ENCODE measurements around the gene KIN.
"Not testable (repeated sequence)": the region's sequence is repeated elsewhere in the genome, so short reads cannot be mapped to it uniquely, and the experiment has no call there.

Gene KIN

GRCh38 chr10:7782194-7782593, 5.6 kb downstream of the KIN start:
- peaks cover 13 to 45% (median 31%) of the 10 kb centered on the region in 5 donors for H3K36me3 ChIP-seq (ENCODE audit: control insufficient read depth in 5 of 5, insufficient read depth in 5 of 5, low read length in 5 of 5)

GRCh38 chr10:7776777-7777176, 11.0 kb downstream of the KIN start:
- peaks cover 0 to 8% (median 0%) of the 10 kb centered on the region in 5 donors for H3K4me1 ChIP-seq (ENCODE audit: control insufficient read depth in 5 of 5, insufficient read depth in 5 of 5, low read length in 5 of 5)
- H3K9ac ChIP-seq (ENCODE audit: low read length in 5 of 5) = no peak overlapping the region
- no peaks in the 10 kb centered on the region for H3K9me3 ChIP-seq (ENCODE audit: control insufficient read depth in 5 of 5, low read length in 5 of 5)
- no peak overlapping the region for H3K4me3 ChIP-seq (ENCODE audit: low read depth in 1 of 5, low read length in 5 of 5)
- no peak overlapping the region for H3K27ac ChIP-seq (ENCODE audit: low read depth, low read length)
- H3K27me3 ChIP-seq (ENCODE audit: control insufficient read depth in 5 of 5, insufficient read depth in 4 of 5, low read length in 5 of 5) = no peaks in the 10 kb centered on the region
- peaks cover 21 to 85% (median 54%) of the 10 kb centered on the region in 5 donors for H3K36me3 ChIP-seq (ENCODE audit: control insufficient read depth in 5 of 5, insufficient read depth in 5 of 5, low read length in 5 of 5)

More at GRCh38 chr10:7782194-7782593, 5.6 kb downstream of the KIN start:
- not testable (repeated sequence) for H3K27me3 ChIP-seq (ENCODE audit: control insufficient read depth in 5 of 5, insufficient read depth in 4 of 5, low read length in 5 of 5); H3K9me3 ChIP-seq (ENCODE audit: control insufficient read depth in 5 of 5, low read length in 5 of 5); H3K4me3 ChIP-seq (ENCODE audit: low read depth in 1 of 5, low read length in 5 of 5); H3K9ac ChIP-seq (ENCODE audit: low read length in 5 of 5); H3K27ac ChIP-seq (ENCODE audit: low read depth, low read length)
- peaks cover 0 to 15% (median 10%) of the 10 kb centered on the region in 5 donors for H3K4me1 ChIP-seq (ENCODE audit: control insufficient read depth in 5 of 5, insufficient read depth in 5 of 5, low read length in 5 of 5)

- peaks cover 0 to 8% (median 0%) of the 10 kb centered on the region in 5 donors for H3K4me1 ChIP-seq (ENCODE audit: control insufficient read depth in 5 of 5, insufficient read depth in 5 of 5, low read length in 5 of 5)
- H3K4me3 ChIP-seq (ENCODE audit: low read depth in 1 of 5, low read length in 5 of 5) = no peak overlapping the region
- no peak overlapping the region for H3K27ac ChIP-seq (ENCODE audit: low read depth, low read length)
- H3K9ac ChIP-seq (ENCODE audit: low read length in 5 of 5) = peak overlapping the region in 3 of 5 donors; percentile 1 to 35 (median 30)
- H3K27me3 ChIP-seq (ENCODE audit: control insufficient read depth in 5 of 5, insufficient read depth in 4 of 5, low read length in 5 of 5) = no peaks in the 10 kb centered on the region
- H3K9me3 ChIP-seq (ENCODE audit: control insufficient read depth in 5 of 5, low read length in 5 of 5) = no peaks in the 10 kb centered on the region
- H3K36me3 ChIP-seq (ENCODE audit: control insufficient read depth in 5 of 5, insufficient read depth in 5 of 5, low read length in 5 of 5) = peaks cover 20 to 70% (median 44%) of the 10 kb centered on the region in 5 donors
Observed at GRCh38 chr10:7773845-7774801, 13.7 kb downstream of the KIN start.

- Histone ChIP-seq H3K36me3 (ENCODE audit: control insufficient read depth in 5 of 5, insufficient read depth in 5 of 5, low read length in 5 of 5) (peaks cover 41 to 73% (median 46%) of the 10 kb centered on the region in 5 donors), H3K4me1 (ENCODE audit: control insufficient read depth in 5 of 5, insufficient read depth in 5 of 5, low read length in 5 of 5) (peaks cover 0 to 3% (median 0%) of the 10 kb centered on the region in 5 donors), H3K9me3 (ENCODE audit: control insufficient read depth in 5 of 5, low read length in 5 of 5) (no peaks in the 10 kb centered on the region), H3K27me3 (ENCODE audit: control insufficient read depth in 5 of 5, insufficient read depth in 4 of 5, low read length in 5 of 5) (no peaks in the 10 kb centered on the region), H3K27ac (ENCODE audit: low read depth, low read length) (no peak overlapping the region), H3K4me3 (ENCODE audit: low read depth in 1 of 5, low read length in 5 of 5) (no peak overlapping the region), H3K9ac (ENCODE audit: low read length in 5 of 5) (no peak overlapping the region)
Observed at GRCh38 chr10:7768417-7768816, 19.4 kb downstream of the KIN start.

- H3K36me3 ChIP-seq (ENCODE audit: control insufficient read depth in 5 of 5, insufficient read depth in 5 of 5, low read length in 5 of 5) = peaks cover 49 to 75% (median 51%) of the 10 kb centered on the region in 5 donors
Observed at GRCh38 chr10:7767209-7767608, 20.6 kb downstream of the KIN start.

GRCh38 chr10:7766241-7766640, 21.6 kb downstream of the KIN start:
- H3K4me3 ChIP-seq (ENCODE audit: low read depth in 1 of 5, low read length in 5 of 5) = no peak overlapping the region
- no peaks in the 10 kb centered on the region for H3K9me3 ChIP-seq (ENCODE audit: control insufficient read depth in 5 of 5, low read length in 5 of 5)
- no peak overlapping the region for H3K27ac ChIP-seq (ENCODE audit: low read depth, low read length)
- peaks cover 0 to 3% (median 0%) of the 10 kb centered on the region in 5 donors for H3K4me1 ChIP-seq (ENCODE audit: control insufficient read depth in 5 of 5, insufficient read depth in 5 of 5, low read length in 5 of 5)
- no peak overlapping the region for H3K9ac ChIP-seq (ENCODE audit: low read length in 5 of 5)
- H3K36me3 ChIP-seq (ENCODE audit: control insufficient read depth in 5 of 5, insufficient read depth in 5 of 5, low read length in 5 of 5) = peaks cover 53 to 76% (median 59%) of the 10 kb centered on the region in 5 donors
- no peaks in the 10 kb centered on the region for H3K27me3 ChIP-seq (ENCODE audit: control insufficient read depth in 5 of 5, insufficient read depth in 4 of 5, low read length in 5 of 5)

More at GRCh38 chr10:7767209-7767608, 20.6 kb downstream of the KIN start:
- Histone ChIP-seq H3K27me3 (ENCODE audit: control insufficient read depth in 5 of 5, insufficient read depth in 4 of 5, low read length in 5 of 5) (no peaks in the 10 kb centered on the region), H3K27ac (ENCODE audit: low read depth, low read length) (no peak overlapping the region), H3K9ac (ENCODE audit: low read length in 5 of 5) (no peak overlapping the region), H3K4me3 (ENCODE audit: low read depth in 1 of 5, low read length in 5 of 5) (no peak overlapping the region), H3K4me1 (ENCODE audit: control insufficient read depth in 5 of 5, insufficient read depth in 5 of 5, low read length in 5 of 5) (peaks cover 0 to 3% (median 0%) of the 10 kb centered on the region in 5 donors), H3K9me3 (ENCODE audit: control insufficient read depth in 5 of 5, low read length in 5 of 5) (no peaks in the 10 kb centered on the region)

- no peaks in the 10 kb centered on the region for H3K9me3 ChIP-seq (ENCODE audit: control insufficient read depth in 5 of 5, low read length in 5 of 5)
- peaks cover 0 to 3% (median 0%) of the 10 kb centered on the region in 5 donors for H3K4me1 ChIP-seq (ENCODE audit: control insufficient read depth in 5 of 5, insufficient read depth in 5 of 5, low read length in 5 of 5)
- H3K9ac ChIP-seq (ENCODE audit: low read length in 5 of 5) = peak overlapping the region in 1 of 5 donors; percentile 39
- H3K27me3 ChIP-seq (ENCODE audit: control insufficient read depth in 5 of 5, insufficient read depth in 4 of 5, low read length in 5 of 5) = no peaks in the 10 kb centered on the region
- H3K4me3 ChIP-seq (ENCODE audit: low read depth in 1 of 5, low read length in 5 of 5) = no peak overlapping the region
- H3K27ac ChIP-seq (ENCODE audit: low read depth, low read length) = no peak overlapping the region
- peaks cover 49 to 83% (median 70%) of the 10 kb centered on the region in 5 donors for H3K36me3 ChIP-seq (ENCODE audit: control insufficient read depth in 5 of 5, insufficient read depth in 5 of 5, low read length in 5 of 5)
Observed at GRCh38 chr10:7763929-7764328, 23.9 kb downstream of the KIN start.

- Histone ChIP-seq H3K36me3 (ENCODE audit: control insufficient read depth in 5 of 5, insufficient read depth in 5 of 5, low read length in 5 of 5) (peaks cover 54 to 76% (median 60%) of the 10 kb centered on the region in 5 donors), H3K9ac (ENCODE audit: low read length in 5 of 5) (no peak overlapping the region), H3K27me3 (ENCODE audit: control insufficient read depth in 5 of 5, insufficient read depth in 4 of 5, low read length in 5 of 5) (no peaks in the 10 kb centered on the region), H3K27ac (ENCODE audit: low read depth, low read length) (no peak overlapping the region), H3K4me3 (ENCODE audit: low read depth in 1 of 5, low read length in 5 of 5) (no peak overlapping the region), H3K9me3 (ENCODE audit: control insufficient read depth in 5 of 5, low read length in 5 of 5) (no peaks in the 10 kb centered on the region), H3K4me1 (ENCODE audit: control insufficient read depth in 5 of 5, insufficient read depth in 5 of 5, low read length in 5 of 5) (no peaks in the 10 kb centered on the region)
Observed at GRCh38 chr10:7756360-7756992, 31.3 kb downstream of the KIN start.

GRCh38 chr10:7755103-7755502, 32.7 kb downstream of the KIN start:
- Histone ChIP-seq H3K36me3 (ENCODE audit: control insufficient read depth in 5 of 5, insufficient read depth in 5 of 5, low read length in 5 of 5) (peaks cover 47 to 71% (median 51%) of the 10 kb centered on the region in 5 donors), H3K27ac (ENCODE audit: low read depth, low read length) (no peak overlapping the region), H3K4me3 (ENCODE audit: low read depth in 1 of 5, low read length in 5 of 5) (no peak overlapping the region), H3K9ac (ENCODE audit: low read length in 5 of 5) (no peak overlapping the region), H3K4me1 (ENCODE audit: control insufficient read depth in 5 of 5, insufficient read depth in 5 of 5, low read length in 5 of 5) (no peaks in the 10 kb centered on the region), H3K27me3 (ENCODE audit: control insufficient read depth in 5 of 5, insufficient read depth in 4 of 5, low read length in 5 of 5) (no peaks in the 10 kb centered on the region), H3K9me3 (ENCODE audit: control insufficient read depth in 5 of 5, low read length in 5 of 5) (no peaks in the 10 kb centered on the region)

GRCh38 chr10:7752251-7752650, 35.5 kb downstream of the KIN start:
- Histone ChIP-seq H3K9ac (ENCODE audit: low read length in 5 of 5) (no peak overlapping the region), H3K36me3 (ENCODE audit: control insufficient read depth in 5 of 5, insufficient read depth in 5 of 5, low read length in 5 of 5) (peaks cover 29 to 56% (median 38%) of the 10 kb centered on the region in 5 donors), H3K4me3 (ENCODE audit: low read depth in 1 of 5, low read length in 5 of 5) (no peak overlapping the region)

More at GRCh38 chr10:7752251-7752650, 35.5 kb downstream of the KIN start:
- no peaks in the 10 kb centered on the region for H3K9me3 ChIP-seq (ENCODE audit: control insufficient read depth in 5 of 5, low read length in 5 of 5)
- no peaks in the 10 kb centered on the region for H3K27me3 ChIP-seq (ENCODE audit: control insufficient read depth in 5 of 5, insufficient read depth in 4 of 5, low read length in 5 of 5)
- no peak overlapping the region for H3K27ac ChIP-seq (ENCODE audit: low read depth, low read length)
- H3K4me1 ChIP-seq (ENCODE audit: control insufficient read depth in 5 of 5, insufficient read depth in 5 of 5, low read length in 5 of 5) = no peaks in the 10 kb centered on the region
